Stimulated activated CD8-positive, alpha-beta memory T cell treated with anti-CD3 and anti-CD28 coated beads, Interleukin-2, amount 100 ng/mL, for 48 hours (primary cell): ENCODE measurements around the gene COL11A2.
A peak's percentile ranks its signal among the peaks of the same experiment; 100 is the strongest.
"Not testable (repeated sequence)": the region's sequence is repeated elsewhere in the genome, so short reads cannot be mapped to it uniquely, and the experiment has no call there.

ENCODE experiments used
- DNase-seq, 2 donors: peaks; one replicate each; pipeline ENCODE4 v3.0.0-alpha.2; 2020; ENCODE audit warnings: low read depth in 2 of 2

The COL11A2 gene

DNA sequence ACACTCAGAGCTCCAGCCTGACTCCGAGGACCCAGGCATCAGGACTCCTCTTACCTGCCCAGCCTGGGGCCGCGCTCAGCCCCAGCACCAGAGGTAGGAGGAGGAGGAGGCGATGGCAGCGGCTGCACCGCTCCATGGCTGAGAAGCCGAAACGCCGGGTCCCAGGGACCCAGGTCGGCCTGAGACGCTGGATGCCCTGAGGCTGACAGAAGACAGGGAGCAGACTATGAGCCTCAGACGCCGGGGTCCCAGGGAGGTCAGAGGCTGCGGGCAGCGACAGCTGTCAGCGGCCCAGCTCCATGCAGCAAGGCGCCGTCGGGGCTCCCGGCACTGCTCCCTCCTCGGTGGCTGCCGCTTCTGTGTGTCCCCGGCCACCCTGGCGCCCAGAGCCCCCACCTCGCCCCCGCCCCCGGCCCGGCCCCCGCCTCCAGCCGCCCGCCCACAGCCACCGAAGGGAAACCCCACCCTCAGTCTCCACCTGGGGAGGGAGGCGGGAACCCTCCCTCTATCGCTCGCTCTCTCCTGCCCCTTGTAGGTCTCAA lies at the start of gene COL11A2:
Gene COL11A2 (minus strand): TSS at position 363 of the 542 bp plus-strand sequence. CDS start 227 bp downstream, at position 136.
- DNase-seq = no peak

DNA sequence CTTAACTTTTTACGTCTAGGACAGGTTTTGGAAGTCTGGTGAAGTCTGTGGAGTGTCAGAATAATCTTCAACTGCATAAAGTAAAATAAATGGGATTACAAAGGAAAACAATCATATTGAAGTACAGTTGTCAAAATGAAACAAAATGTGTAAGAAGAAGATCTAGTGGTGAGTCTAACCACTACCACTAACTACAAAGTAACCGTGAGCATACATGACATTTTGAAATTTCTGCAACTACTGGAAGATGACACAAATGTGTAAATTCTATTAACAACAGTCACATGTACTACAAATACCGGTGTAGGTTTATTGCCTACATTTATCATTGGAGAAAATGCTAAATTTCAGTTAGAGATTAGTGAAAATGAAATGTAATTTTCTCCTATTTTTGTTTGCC lies 49.7 kb upstream of the COL11A2 start:
- no peak for DNase-seq

DNA sequence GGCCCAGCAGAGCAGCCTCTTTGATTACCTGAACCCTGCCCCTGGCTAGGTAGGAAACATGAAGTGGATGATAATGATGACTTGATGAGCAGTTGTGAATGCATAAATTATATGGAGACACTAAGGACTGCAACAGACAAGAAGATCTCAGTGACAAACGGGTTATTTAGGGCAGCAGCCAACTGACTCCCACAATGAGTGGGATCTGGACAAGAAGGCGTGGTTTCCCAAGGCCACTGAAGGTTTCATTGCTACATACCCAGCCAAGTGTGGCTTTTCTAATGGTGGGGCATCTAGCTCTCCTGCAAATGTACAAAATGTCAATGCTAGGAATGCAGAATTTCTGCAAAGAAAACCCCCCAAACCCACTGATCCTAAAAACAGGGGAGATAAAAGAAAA lies 45.5 kb upstream of the COL11A2 start:
- DNase-seq = no peak

DNA sequence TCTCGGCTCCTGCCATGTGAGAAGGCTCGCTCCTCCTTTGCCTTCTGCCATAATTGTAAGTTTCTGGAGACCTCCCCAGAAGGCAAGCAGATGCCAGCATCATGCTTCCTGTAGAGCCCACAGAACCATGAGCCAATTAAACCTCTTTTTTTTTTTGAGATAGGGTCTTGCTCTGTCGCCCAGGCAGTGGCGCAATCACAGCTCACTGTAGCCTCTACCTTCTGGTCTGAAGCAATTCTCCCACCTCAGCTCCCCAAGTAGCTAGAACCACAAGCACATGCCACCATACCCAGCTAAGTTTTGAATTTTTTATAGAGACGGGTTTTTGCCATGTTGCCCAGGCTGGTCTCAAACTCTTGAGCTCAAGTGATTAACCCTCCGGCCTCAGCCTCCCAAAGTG lies 44.6 kb upstream of the COL11A2 start:
- no peak for DNase-seq

DNA sequence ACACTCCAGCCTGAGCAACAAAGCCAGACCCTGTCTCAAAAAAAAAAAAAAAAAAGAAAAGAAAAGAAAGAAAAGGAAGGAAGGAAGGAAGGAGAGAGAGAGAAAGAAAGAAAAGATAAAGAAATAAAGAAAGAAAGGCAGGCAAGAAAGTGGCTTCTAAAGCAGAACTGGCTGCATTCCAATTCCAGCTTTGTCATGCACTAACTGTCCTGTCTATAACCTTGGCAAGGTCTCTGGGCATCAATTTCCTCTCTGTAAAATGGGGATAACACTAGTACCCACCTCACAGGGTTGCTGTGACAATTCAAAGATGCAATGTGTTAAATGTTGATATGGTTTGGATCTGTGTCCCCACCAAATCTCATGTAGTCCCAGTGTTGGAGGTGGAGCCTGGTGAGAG lies 44.1 kb upstream of the COL11A2 start:
- no peak for DNase-seq

DNA sequence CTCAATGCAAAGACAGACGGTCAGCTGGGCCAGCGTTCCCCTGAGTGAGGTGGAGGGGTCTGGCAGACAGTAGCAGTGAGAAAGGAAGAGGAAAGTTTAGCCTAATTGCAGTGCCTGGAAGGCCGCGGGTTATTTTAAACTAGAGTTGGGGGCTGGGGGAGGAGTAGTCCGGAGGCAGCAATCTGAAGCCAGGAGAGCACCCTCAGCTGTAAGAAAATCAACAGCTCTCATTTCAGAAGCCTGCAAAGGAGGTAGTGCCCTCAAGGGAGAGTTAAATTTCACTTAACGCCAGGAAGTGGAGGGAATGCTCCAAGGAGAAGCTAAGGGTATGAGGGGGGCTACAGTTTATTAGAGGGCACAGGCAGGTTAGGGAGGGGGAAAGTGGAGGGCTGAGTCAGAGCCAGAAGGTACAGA lies 43.0 kb upstream of the COL11A2 start:
- DNase-seq = no peak

DNA sequence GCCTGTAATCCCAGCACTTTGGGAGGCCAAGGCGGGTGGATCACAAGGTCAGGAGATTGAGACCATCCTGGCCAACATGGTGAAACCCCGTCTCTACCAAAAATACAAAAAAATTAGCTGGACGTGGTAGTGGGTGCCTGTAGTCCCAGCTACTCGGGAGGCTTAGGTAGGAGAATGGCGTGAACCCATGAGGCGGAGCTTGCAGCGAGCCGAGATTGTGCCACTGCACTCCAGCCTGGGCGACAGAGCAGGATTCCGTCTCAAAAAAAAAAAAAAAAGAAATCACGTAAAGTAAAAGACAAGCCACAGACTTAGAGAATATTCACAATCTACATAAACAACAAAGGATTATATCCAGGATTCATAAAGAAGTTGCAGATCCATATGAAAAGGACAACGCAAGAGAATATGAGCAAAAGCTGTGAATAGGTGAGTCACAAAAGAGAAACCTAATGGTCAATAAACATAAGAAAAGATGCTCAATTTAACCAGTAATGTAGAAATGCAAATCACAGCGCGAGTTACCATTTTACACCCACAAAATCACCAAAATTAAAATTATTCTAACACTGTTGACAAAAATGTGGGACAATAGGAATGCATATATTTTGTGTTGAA lies 34.3 kb upstream of the COL11A2 start:
- not testable (repeated sequence) for DNase-seq

DNA sequence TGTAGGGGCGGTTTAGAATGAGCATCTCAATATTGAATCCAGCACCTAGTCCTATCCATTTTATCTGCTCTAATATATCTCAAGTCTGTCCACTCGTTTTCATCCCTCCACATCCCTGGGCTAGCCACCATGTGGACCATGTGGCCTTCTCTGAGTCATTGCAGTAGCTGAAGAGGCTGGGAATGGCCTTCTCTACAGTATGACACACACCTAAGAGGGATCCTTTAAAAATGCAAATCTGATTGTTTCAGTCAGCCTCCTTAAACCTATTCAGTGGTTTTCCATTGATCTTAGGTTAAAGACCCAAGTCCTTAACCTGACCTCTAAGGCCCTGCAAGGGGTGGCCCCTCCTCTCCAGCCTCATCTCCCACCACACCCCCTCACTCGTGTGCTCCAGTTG lies 25.4 kb upstream of the COL11A2 start:
- no peak for DNase-seq

DNA sequence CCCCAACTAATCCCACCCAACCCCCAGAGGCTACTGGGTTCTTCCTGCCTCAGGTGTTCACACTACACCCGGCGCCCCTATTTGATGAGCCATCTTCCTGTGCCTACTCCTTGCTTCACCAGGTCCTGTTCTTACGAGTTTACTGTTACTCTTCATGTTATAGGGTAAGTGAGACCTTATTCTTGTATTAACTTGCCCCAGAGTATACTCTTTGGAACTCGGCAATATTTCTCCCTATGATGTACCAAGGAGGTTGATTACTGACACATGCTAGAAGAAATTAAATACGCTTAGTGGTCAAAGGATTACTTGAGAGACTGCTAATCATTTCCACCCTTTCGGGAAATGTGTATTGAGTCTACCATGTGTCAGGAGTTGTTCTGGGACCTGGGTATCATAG lies 25.0 kb upstream of the COL11A2 start:
- no peak for DNase-seq

DNA sequence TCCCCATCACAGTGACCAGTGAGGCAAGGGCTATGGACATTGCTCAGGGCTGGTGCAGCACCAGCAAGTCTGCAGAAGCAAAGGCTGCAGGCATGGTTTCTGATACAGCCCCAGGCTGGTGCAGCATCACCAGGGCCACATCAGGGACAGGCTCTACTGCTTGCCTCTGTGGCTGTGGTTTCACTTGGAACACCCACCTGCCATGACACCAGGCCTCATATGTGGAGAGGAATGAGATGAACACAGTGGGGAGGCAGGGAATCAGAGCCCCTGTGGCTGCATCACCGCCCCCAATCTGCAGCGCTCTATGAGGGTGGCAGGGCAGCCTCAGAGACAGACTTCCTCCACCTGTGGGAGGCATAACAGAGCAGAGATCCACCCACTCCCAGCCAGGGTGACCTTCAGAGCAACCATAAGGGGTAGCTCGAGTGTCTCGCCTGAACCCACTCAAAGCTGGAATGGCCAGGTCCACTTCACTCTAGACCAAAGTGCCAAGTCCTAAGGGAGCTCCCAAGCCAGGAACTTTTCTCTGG lies 23.9 kb upstream of the COL11A2 start:
- no peak for DNase-seq

DNA sequence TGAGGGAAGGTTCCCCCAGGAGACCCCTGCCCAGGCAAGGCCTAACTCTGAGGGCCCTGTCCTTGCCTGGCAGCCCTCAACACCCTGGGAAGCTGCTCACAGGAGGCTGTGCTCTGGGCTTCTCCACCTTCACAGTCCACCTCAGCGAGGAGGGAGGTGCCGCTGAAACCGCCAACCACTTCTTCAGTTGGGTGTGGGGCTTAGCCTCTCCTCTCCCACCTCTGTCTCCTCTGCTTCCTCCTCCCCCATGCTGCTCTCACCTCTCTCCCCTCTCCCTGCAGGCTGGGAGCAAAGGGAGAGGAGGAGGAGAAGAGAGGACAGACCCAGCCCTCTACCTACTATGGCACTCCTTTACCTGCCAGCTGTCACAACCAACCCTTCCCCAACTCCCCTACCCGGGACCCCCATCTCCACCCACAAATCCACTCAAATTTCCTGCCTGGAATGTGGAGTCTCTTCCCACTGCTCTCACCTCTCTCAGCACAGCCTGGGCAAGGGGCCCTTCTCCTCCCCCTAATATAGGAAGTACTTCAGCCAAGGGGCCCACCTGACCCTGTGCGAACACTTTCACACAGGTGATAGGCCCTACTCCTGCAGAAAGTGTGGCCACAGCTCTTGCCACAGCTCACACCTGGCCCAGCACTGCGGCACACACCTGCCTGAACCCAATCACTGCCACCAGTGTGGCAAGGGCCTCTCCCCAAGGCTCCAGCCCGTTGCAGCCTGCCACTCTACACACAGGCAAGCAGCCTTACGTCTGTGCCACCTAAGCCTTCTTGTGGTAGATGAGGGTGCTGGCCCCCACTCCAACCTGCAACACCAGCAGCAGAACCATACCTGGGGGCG lies 23.2 kb upstream of the COL11A2 start:
- no peak for DNase-seq

DNA sequence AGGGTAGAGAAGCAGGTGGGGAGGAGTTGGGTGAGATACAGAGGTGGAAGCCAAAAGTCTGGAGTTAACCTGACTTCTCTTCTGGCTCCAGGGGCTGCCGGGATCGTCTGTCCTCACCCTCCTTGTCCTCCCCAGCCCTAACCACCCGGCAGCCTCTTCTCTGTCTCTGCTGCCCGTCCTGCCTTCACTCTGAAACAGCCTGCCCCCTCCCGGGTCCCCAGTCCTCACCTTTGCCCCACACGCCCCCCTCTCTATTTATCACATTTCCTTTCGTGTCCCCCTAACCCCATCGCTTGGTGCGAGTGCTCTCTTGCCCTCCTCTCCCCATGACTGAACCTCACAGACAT lies 21.7 kb upstream of the COL11A2 start:
- DNase-seq = no peak

DNA sequence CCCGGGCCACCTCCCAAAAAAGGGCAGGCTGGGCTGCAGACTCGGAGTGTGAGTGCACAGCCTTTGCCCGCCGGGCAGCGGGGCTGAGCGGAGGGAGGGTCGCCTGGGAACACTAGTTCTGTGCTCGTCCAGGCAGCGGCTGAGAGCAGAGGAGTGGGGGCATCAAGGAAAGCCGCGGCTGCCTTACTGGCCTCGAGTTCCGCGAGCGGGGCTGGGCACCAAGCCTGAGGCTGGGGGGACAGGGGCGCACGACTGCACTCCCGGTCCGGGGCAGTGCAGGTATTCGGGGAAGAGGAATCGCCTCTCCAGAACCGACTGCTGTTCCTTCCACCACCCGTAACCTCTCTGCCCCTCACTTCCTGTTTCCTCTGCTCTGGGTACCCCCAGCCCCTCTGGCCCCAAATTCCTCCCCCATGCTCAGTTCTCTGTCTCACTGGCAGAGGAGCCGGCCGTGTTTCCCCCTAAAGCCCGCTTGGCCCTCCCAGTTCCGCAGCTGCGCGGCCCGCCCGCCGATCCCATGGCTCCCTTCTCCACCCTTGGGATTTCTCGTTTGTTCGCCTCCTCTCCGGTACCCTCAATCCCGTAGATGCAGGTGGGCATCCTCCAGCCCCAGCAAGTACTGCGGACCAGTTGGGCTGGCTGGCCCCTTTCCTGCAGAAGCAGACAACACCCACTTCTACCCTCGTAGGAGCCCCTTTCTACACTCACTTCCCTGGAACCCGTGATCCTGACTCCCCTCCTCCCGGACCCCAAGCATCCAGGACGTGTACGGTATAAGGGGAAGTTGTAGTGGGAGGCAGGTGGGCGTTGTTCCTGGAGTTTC lies 21.1 kb upstream of the COL11A2 start:
- DNase-seq = no peak

DNA sequence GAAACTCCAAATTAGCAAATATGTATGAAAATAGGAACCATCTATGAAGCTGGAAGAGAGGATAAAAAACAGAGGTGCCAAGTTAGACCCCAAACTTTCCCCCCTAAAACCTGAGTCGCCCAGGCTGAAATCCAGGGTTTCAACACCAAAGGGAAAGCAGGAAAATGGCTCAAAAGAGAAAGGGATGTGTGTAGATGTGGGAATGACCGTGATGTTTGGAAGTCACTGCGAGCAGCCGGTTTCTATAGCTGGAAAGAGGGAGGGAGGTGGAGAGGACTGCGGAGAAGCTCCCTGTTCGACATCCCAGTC lies 20.5 kb upstream of the COL11A2 start:
- no peak for DNase-seq

DNA sequence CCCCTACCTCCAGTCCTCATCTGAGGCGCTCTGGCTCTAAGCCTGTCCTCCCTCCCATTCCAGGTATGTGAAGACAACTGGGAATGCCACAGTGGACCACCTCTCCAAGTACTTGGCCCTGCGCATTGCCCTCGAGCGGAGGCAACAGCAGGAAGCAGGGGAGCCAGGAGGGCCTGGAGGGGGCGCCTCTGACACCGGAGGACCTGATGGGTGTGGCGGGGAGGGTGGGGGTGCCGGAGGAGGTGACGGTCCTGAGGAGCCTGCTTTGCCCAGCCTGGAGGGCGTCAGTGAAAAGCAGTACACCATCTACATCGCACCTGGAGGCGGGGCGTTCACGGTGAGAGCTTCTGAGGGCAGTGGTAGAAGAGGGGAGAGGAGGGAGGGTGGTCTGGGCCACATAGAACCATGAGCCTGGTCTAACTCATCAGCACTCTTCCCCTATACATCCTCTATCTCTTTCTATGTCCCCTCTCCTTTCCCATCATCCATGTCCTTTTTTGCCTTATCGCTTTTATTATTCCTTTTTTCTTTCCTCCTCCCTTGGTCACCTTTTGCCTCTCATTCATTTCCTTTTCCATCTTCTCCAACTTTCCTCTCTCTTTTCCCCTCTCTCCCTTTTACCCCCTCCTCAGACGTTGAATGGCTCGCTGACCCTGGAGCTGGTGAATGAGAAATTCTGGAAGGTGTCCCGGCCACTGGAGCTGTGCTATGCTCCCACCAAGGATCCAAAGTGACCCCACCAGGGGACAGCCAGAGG lies 19.6 kb upstream of the COL11A2 start:
- no peak for DNase-seq

DNA sequence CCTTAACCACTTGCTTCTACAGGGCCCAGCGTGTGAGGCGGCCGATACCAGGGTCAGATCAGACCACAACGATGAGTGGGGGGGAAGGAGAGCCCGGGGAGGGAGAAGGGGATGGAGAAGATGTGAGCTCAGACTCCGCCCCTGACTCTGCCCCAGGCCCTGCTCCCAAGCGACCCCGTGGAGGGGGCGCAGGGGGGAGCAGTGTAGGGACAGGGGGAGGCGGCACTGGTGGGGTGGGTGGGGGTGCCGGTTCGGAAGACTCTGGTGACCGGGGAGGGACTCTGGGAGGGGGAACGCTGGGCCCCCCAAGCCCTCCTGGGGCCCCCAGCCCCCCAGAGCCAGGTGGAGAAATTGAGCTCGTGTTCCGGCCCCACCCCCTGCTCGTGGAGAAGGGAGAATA lies 18.9 kb upstream of the COL11A2 start:
- DNase-seq = no peak

DNA sequence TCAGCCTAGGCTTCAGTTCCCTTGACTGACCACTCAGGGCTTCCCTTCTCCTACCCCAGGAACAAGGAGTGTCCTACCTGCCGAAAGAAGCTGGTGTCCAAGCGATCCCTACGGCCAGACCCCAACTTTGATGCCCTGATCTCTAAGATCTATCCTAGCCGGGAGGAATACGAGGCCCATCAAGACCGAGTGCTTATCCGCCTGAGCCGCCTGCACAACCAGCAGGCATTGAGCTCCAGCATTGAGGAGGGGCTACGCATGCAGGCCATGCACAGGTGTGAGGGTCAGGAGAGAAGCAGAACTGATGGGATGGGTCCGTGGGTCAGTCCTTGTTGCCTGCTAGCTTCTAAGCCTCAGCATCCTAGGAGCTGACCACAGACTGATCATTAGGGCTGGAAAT lies 17.6 kb upstream of the COL11A2 start:
- no peak for DNase-seq

DNA sequence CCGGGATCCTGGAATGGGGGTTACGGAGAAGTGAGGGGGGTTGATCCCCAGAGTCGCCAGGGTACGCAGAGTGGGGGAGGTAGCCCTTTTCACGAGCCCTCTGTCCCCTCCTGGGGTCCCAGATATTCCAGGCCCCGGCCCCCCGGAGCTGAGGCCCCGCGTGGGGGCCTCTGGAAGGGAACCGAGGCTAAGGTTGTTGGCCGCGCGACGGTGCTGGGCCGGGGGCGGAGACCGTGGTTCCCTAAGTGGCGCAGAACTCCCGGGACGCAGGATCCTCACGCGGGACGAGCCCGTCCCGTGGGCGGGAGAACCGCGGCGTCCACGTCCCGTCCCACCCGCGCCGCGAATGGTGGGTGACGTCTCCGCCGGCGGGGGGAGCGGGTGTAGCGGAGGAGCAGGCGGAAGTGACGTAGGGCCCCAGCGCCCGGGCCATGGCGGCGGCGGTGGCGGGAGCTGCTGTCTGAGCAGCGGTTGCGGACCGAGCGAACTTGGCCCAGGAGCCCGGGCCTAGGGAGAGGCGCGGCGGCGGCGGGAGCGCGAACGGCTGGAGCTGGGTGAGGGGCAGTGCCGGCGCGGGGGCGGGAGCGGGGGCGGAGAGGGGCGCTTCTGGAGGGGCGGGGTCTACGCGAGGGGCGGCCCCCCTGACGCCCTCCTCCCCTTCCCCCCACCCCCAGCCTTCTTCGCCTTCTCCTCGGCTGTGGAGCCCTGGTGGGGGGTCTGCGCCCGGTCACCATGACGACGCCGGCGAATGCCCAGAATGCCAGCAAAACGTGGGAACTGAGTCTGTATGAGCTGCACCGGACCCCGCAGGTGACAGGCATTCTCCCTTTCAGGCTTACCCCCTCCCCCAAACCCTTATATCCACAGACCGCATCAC lies 16.1 kb upstream of the COL11A2 start, which contains the start of gene RING1:
Gene RING1 (plus strand): TSS at position 410 of the 877 bp plus-strand sequence. CDS start 323 bp downstream, at position 733.
- DNase-seq = peak; percentile 75 to 79

DNA sequence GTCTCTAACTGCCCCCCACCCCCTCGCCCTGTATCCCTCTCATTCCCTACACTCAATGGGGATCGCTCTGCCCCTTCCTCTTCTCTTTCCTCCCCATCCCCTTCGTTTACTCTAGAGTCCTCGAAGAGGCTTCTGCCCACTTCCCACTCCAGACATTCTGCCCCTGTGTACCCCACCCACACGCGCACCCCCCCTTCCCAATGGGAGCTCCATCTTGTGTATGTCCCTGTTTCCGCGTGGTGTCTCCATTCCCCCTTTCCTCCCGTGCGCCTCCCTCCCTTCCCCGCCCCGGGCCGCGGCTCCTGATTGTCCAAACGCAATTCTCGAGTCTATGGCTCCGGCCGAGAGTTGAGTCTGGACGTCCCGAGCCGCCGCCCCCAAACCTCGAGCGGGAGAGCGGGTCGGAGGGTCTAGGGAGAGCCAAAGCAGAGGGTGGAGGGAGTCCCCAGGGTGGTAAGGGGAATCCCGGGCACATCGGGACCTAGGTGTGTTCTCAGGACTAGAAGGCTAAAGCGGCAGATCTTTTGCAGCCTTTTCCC lies 15.4 kb upstream of the COL11A2 start:
- DNase-seq = no peak
